K562 (cell line): ENCODE data around the gene NINJ2. TPM values are rescaled to one million over a fixed set of nuclear protein-coding genes. Genes with fewer than 3 reads are reported as not detected.

Experiments
- CBFA2T3 ChIP-seq: fragments of 450-650 bp; IDR thresholded peaks from 2 replicates; pipeline ENCODE4 v1.6.1; 2017
- ELF1 ChIP-seq: fragments of 200-800 bp; sonication (Bioruptor generic); IDR thresholded peaks from 2 replicates; pipeline ENCODE4 v1.6.1; 2016; ENCODE audit warnings: missing genetic modification characterization, missing compliant biosample characterization
- FOSL1 ChIP-seq: fragments of 200-800 bp; sonication (Bioruptor generic); conservative IDR thresholded peaks from 2 replicates; pipeline ENCODE4 v1.6.1; 2016; ENCODE audit warnings: missing genetic modification characterization, missing compliant biosample characterization
- JUND ChIP-seq, 2 experiments: IDR thresholded peaks; 2 replicates in 1 of 2; 3 replicates in 1 of 2; pipeline ENCODE4 v1.6.1; 2011; ENCODE audit warnings: borderline replicate concordance in 2 of 2, low read depth in 2 of 2, low read length in 2 of 2, improper control_type of control experiment in 1 of 2, missing biosample characterization in 1 of 2, missing genetic modification characterization in 1 of 2, missing genetic modification reagents in 1 of 2
- L3MBTL2 ChIP-seq: fragments of 450-650 bp; IDR thresholded peaks from 2 replicates; pipeline ENCODE4 v1.6.1; 2016; ENCODE audit warnings: mild to moderate bottlenecking, moderate library complexity
- PHTF2 ChIP-seq: fragments of 250-450 bp; sonication (Bioruptor Pico); IDR thresholded peaks from 2 replicates; pipeline ENCODE4 v1.5.0; 2021; ENCODE audit warnings: mild to moderate bottlenecking
- SPI1 ChIP-seq: IDR thresholded peaks from 2 replicates; pipeline ENCODE4 v1.6.1; 2011; ENCODE audit warnings: low read depth, low read length, control low read depth, borderline replicate concordance
- ZFX ChIP-seq: sonication (generic); formaldehyde crosslinking; IDR thresholded peaks from 2 replicates; pipeline ENCODE4 v1.8.0; 2022; ENCODE audit warnings: mild to moderate bottlenecking, missing genetic modification reagents, moderate library complexity
- polyA plus RNA-seq, 8 experiments: library from polyadenylated mRNA; depleted of rRNA in 4 of 8; stranded (reverse) in 5 of 8; unstranded in 3 of 8; fragments of >200 nt; fragmentation: Nextera tagmentation in 2 of 8; fragmentation: Illumina TruSeq in 1 of 8; extraction: Ambion mirVana in 2 of 8; extraction: Trizol in 1 of 8; gene quantifications; 2 replicates each; pipeline versions ENCODE4 v1.2.1 to v1.2.3, GENCODE V29; 2011 to 2014; ENCODE audit warnings: inconsistent platforms in 1 of 8, missing spikeins in 1 of 8
- total RNA-seq, 7 experiments: library from RNA; depleted of rRNA in 6 of 7; stranded (reverse); fragments of >200 nt in 6 of 7; fragmentation: Illumina TruSeq in 2 of 7; extraction: Trizol in 2 of 7; gene quantifications; 2 replicates each; pipeline versions ENCODE4 v1.2.1 to v1.2.3, GENCODE V29; 2011 to 2021; ENCODE audit warnings: low replicate concordance in 1 of 7
- TF ChIP-seq, protein P1 (sequence below): fragments of 450-650 bp; IDR thresholded peaks from 2 replicates; pipeline ENCODE4 v1.6.1; 2016; ENCODE audit warnings: mild to moderate bottlenecking, moderate library complexity

NINJ2 gene
- total and polyA plus RNA-seq, 9 of the 15 experiments (the other 6 are each of a cell fraction or from before 2014, with no cell fraction given): 2.6 to 16.0 (median 4.5) TPM

DNA sequence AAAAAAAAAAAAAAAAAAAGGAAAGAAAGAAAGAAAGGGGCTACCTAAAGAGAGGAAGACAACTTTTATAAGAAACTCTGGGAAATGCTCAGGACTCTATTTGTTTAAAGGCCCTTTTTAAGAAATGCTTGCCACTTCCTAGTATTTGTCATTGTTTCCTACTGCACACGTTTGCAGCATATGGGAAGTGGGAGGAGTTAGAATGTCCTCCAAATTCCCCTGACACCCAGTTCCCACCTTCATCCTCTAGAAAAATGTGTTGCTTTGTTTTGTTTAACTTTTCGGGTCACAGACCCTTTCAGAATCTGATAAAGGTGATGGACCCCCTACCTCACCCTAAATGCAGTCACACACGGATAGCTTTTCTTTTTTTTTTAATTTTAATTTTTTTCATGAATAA, 40.8 kb downstream of the NINJ2 start (continued):
- TF ChIP-seq, protein P1, sequence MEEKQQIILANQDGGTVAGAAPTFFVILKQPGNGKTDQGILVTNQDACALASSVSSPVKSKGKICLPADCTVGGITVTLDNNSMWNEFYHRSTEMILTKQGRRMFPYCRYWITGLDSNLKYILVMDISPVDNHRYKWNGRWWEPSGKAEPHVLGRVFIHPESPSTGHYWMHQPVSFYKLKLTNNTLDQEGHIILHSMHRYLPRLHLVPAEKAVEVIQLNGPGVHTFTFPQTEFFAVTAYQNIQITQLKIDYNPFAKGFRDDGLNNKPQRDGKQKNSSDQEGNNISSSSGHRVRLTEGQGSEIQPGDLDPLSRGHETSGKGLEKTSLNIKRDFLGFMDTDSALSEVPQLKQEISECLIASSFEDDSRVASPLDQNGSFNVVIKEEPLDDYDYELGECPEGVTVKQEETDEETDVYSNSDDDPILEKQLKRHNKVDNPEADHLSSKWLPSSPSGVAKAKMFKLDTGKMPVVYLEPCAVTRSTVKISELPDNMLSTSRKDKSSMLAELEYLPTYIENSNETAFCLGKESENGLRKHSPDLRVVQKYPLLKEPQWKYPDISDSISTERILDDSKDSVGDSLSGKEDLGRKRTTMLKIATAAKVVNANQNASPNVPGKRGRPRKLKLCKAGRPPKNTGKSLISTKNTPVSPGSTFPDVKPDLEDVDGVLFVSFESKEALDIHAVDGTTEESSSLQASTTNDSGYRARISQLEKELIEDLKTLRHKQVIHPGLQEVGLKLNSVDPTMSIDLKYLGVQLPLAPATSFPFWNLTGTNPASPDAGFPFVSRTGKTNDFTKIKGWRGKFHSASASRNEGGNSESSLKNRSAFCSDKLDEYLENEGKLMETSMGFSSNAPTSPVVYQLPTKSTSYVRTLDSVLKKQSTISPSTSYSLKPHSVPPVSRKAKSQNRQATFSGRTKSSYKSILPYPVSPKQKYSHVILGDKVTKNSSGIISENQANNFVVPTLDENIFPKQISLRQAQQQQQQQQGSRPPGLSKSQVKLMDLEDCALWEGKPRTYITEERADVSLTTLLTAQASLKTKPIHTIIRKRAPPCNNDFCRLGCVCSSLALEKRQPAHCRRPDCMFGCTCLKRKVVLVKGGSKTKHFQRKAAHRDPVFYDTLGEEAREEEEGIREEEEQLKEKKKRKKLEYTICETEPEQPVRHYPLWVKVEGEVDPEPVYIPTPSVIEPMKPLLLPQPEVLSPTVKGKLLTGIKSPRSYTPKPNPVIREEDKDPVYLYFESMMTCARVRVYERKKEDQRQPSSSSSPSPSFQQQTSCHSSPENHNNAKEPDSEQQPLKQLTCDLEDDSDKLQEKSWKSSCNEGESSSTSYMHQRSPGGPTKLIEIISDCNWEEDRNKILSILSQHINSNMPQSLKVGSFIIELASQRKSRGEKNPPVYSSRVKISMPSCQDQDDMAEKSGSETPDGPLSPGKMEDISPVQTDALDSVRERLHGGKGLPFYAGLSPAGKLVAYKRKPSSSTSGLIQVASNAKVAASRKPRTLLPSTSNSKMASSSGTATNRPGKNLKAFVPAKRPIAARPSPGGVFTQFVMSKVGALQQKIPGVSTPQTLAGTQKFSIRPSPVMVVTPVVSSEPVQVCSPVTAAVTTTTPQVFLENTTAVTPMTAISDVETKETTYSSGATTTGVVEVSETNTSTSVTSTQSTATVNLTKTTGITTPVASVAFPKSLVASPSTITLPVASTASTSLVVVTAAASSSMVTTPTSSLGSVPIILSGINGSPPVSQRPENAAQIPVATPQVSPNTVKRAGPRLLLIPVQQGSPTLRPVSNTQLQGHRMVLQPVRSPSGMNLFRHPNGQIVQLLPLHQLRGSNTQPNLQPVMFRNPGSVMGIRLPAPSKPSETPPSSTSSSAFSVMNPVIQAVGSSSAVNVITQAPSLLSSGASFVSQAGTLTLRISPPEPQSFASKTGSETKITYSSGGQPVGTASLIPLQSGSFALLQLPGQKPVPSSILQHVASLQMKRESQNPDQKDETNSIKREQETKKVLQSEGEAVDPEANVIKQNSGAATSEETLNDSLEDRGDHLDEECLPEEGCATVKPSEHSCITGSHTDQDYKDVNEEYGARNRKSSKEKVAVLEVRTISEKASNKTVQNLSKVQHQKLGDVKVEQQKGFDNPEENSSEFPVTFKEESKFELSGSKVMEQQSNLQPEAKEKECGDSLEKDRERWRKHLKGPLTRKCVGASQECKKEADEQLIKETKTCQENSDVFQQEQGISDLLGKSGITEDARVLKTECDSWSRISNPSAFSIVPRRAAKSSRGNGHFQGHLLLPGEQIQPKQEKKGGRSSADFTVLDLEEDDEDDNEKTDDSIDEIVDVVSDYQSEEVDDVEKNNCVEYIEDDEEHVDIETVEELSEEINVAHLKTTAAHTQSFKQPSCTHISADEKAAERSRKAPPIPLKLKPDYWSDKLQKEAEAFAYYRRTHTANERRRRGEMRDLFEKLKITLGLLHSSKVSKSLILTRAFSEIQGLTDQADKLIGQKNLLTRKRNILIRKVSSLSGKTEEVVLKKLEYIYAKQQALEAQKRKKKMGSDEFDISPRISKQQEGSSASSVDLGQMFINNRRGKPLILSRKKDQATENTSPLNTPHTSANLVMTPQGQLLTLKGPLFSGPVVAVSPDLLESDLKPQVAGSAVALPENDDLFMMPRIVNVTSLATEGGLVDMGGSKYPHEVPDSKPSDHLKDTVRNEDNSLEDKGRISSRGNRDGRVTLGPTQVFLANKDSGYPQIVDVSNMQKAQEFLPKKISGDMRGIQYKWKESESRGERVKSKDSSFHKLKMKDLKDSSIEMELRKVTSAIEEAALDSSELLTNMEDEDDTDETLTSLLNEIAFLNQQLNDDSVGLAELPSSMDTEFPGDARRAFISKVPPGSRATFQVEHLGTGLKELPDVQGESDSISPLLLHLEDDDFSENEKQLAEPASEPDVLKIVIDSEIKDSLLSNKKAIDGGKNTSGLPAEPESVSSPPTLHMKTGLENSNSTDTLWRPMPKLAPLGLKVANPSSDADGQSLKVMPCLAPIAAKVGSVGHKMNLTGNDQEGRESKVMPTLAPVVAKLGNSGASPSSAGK: peak; percentile 34; the same call in 1 of the 2 replicates
- 0 out of 2 replicates have a peak, but pooled peaks have one; percentile 15 for TF ChIP-seq L3MBTL2
- TF ChIP-seq FOSL1 (tag): peak; percentile 32; the same call in 1 of the 2 replicates
- TF ChIP-seq SPI1: peak; percentile 42; the same call in 1 of the 2 replicates
- TF ChIP-seq ELF1 (tag): 0 out of 2 replicates have a peak, but pooled peaks have one; percentile 16
- TF ChIP-seq CBFA2T3: no peak
- TF ChIP-seq JUND (IDR thresholded peaks at IDR 0.05; ENCODE audit: borderline replicate concordance, low read depth, low read length): no peak
- TF ChIP-seq JUND (tag; IDR thresholded peaks at IDR 0.05; ENCODE audit: borderline replicate concordance, low read depth, low read length): peak; percentile 52; the same call in 2 of the 3 replicates
- no peak for TF ChIP-seq PHTF2
- TF ChIP-seq ZFX (CRISPR knock-in tag): no peak
- TF ChIP-seq, all 486 proteins: peak for 6
